ENCODE results near the gene FTO. TPM values are rescaled to one million over a fixed set of nuclear protein-coding genes. Genes with fewer than 3 reads are reported as not detected.

The FTO gene
- total RNA-seq, 1 donor from 2014 or later, result 50.2 TPM

- Histone ChIP-seq H3K27ac (no peak overlapping the region), H3K4me3 (no peak overlapping the region), H3K4me1 (peaks cover 0 to 4% of the 10 kb centered on the region in 2 donors), H3K27me3 (no peaks in the 10 kb centered on the region), H3K36me3 (peaks cover 9 to 19% of the 10 kb centered on the region in 2 donors), H3K9me3 (no peaks in the 10 kb centered on the region)
- DNase-seq (ENCODE audit: low spot score in 2 of 2), result no peak
- TF ChIP-seq, protein P1, sequence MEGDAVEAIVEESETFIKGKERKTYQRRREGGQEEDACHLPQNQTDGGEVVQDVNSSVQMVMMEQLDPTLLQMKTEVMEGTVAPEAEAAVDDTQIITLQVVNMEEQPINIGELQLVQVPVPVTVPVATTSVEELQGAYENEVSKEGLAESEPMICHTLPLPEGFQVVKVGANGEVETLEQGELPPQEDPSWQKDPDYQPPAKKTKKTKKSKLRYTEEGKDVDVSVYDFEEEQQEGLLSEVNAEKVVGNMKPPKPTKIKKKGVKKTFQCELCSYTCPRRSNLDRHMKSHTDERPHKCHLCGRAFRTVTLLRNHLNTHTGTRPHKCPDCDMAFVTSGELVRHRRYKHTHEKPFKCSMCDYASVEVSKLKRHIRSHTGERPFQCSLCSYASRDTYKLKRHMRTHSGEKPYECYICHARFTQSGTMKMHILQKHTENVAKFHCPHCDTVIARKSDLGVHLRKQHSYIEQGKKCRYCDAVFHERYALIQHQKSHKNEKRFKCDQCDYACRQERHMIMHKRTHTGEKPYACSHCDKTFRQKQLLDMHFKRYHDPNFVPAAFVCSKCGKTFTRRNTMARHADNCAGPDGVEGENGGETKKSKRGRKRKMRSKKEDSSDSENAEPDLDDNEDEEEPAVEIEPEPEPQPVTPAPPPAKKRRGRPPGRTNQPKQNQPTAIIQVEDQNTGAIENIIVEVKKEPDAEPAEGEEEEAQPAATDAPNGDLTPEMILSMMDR (IDR thresholded peaks at IDR 0.05), result no peak
- intact Hi-C loops (cut with DNase I), result no loop called here
Observed at GRCh38 chr16:53878216-53878615, 174.3 kb downstream of the FTO start.

GRCh38 chr16:53881371-53881770 lies 177.4 kb downstream of the FTO start:
- H3K36me3 ChIP-seq, result peaks cover 9 to 24% of the 10 kb centered on the region in 2 donors
- no peak for DNase-seq (ENCODE audit: low spot score in 2 of 2)
- H3K9me3 ChIP-seq, result no peaks in the 10 kb centered on the region
- TF ChIP-seq, protein P1 (IDR thresholded peaks at IDR 0.05), result no peak
- no peaks in the 10 kb centered on the region for H3K27me3 ChIP-seq
- peaks cover 0 to 4% of the 10 kb centered on the region in 2 donors for H3K4me1 ChIP-seq
- H3K4me3 ChIP-seq, result no peak overlapping the region
- intact Hi-C loops (cut with DNase I), result no loop called here
- H3K27ac ChIP-seq, result no peak overlapping the region

GRCh38 chr16:53882310-53882709 lies 178.4 kb downstream of the FTO start:
- peaks cover 9 to 30% of the 10 kb centered on the region in 2 donors for H3K36me3 ChIP-seq
- TF ChIP-seq, protein P1 (IDR thresholded peaks at IDR 0.05), result no peak
- H3K27ac ChIP-seq, result no peak overlapping the region
- no peaks in the 10 kb centered on the region for H3K9me3 ChIP-seq
- no peaks in the 10 kb centered on the region for H3K27me3 ChIP-seq
- H3K4me1 ChIP-seq, result peaks cover 0 to 4% of the 10 kb centered on the region in 2 donors
- H3K4me3 ChIP-seq, result no peak overlapping the region
- intact Hi-C loops (cut with DNase I), result no loop called here
- DNase-seq (ENCODE audit: low spot score in 2 of 2), result no peak

GRCh38 chr16:53884748-53885147 lies 180.8 kb downstream of the FTO start:
- Histone ChIP-seq H3K36me3 (peaks cover 8 to 39% of the 10 kb centered on the region in 2 donors), H3K27me3 (no peaks in the 10 kb centered on the region), H3K4me1 (peaks cover 0 to 4% of the 10 kb centered on the region in 2 donors), H3K27ac (no peak overlapping the region), H3K4me3 (no peak overlapping the region), H3K9me3 (no peaks in the 10 kb centered on the region)
- no peak for DNase-seq (ENCODE audit: low spot score in 2 of 2)
- intact Hi-C loops (cut with DNase I), result no loop called here
- TF ChIP-seq, protein P1 (IDR thresholded peaks at IDR 0.05), result no peak

DNA sequence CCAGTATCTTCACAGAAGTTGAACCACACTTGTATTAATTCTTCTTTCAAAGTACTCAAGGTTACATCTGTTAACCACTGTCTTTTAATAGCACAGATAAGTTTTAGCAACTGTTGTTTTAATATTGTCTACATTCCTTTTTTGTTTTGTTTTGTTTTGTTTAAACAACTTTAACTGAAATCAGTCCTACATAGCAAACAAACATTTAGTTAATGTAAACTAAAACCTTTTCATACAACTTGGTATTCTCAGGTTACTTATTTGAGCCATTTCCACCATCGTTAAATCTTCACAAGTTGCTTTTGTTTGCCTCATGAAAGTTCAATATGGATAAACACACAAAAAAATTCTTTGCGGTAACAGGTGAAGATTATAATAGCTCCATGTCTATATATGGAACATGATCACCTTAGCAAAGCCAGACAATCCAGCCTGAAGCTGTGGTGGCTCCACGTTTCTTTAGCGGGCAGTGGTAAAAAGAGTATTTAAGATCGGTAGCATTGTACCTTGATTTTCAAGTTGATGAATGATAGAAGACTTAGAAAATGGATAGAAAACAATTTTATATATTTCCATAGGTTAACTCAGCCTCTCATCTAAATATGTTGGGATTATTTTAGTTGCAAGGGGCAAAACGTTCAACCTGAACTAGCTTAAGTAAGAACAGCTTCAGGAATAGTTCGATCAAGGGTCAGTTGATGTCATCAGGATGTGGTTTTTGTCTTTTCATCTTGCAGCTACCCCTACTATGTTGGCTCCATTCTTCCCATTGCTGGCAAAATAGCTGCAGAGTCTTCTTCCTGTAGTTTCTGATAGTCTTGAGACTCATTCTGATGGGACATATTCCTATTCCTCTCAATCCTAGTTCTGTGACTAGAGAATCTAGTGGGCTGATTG lies 182.8 kb downstream of the FTO start:
- H3K36me3 ChIP-seq, result peaks cover 0 to 31% of the 10 kb centered on the region in 2 donors
- intact Hi-C loops (cut with DNase I), result no loop called here

More for the DNA sequence above, 182.8 kb downstream of the FTO start:
- no peak overlapping the region for H3K4me3 ChIP-seq
- no peaks in the 10 kb centered on the region for H3K27me3 ChIP-seq
- no peak for DNase-seq (ENCODE audit: low spot score in 2 of 2)
- peaks cover 0 to 4% of the 10 kb centered on the region in 2 donors for H3K4me1 ChIP-seq
- H3K27ac ChIP-seq, result no peak overlapping the region
- TF ChIP-seq, protein P1 (IDR thresholded peaks at IDR 0.05), result no peak
- H3K9me3 ChIP-seq, result no peaks in the 10 kb centered on the region
